Fibroblast of mammary gland (primary cell): ENCODE results near the gene ACTMAP.
"Not testable (repeated sequence)": the region's sequence is repeated elsewhere in the genome, so short reads cannot be mapped to it uniquely, and the experiment has no call there.

Experiments used
- DNase-seq: peaks from one replicate; pipeline ENCODE4 v3.0.0-alpha.2; 2010; ENCODE audit warnings: low read depth
- H3K4me3 ChIP-seq: 2 replicates; pipeline ENCODE4 v1.5.1; 2011; ENCODE audit warnings: low read depth, mild to moderate bottlenecking, low read length, moderate library complexity; ENCODE audit not compliant: control insufficient read depth
- CTCF ChIP-seq: conservative IDR thresholded peaks from 2 replicates; pipeline ENCODE4 v1.5.1; 2011; ENCODE audit warnings: low read depth, low read length, inconsistent platforms; ENCODE audit not compliant: control insufficient read depth, insufficient read depth

ACTMAP gene

GRCh38 chr19:40775632-40776022 lies 25.4 kb upstream of the ACTMAP start:
- TF ChIP-seq CTCF, result no peak
- H3K4me3 ChIP-seq, result no peak overlapping the region
- no peak for DNase-seq

GRCh38 chr19:40774916-40775631 lies 24.8 kb upstream of the ACTMAP start, which contains the start of gene MIA:
MIA (plus strand) TSS chr19:40775521; CDS start chr19:40775543, 22 bp downstream.
- TF ChIP-seq CTCF, result no peak
- no peak for DNase-seq
- no peak within 1 kb of the TSS for H3K4me3 ChIP-seq

GRCh38 chr19:40771101-40771862 lies 21.0 kb upstream of the ACTMAP start:
- H3K4me3 ChIP-seq, result not testable (repeated sequence)
- peak; percentile 27 for DNase-seq

- DNase-seq, result no peak
- no peak for TF ChIP-seq CTCF
- no peak overlapping the region for H3K4me3 ChIP-seq
These were observed 18.6 kb upstream of the ACTMAP start for GRCh38 chr19:40768869-40769268.

GRCh38 chr19:40766385-40766784 lies 16.1 kb upstream of the ACTMAP start:
- H3K4me3 ChIP-seq, DNase-seq: not testable (repeated sequence)

GRCh38 chr19:40763963-40764362 lies 13.7 kb upstream of the ACTMAP start:
- DNase-seq, result no peak
- TF ChIP-seq CTCF, result no peak
- no peak overlapping the region for H3K4me3 ChIP-seq

GRCh38 chr19:40763526-40763925 lies 13.2 kb upstream of the ACTMAP start:
- TF ChIP-seq CTCF, result no peak
- no peak overlapping the region for H3K4me3 ChIP-seq
- no peak for DNase-seq
